SH-SY5Y (cell line): ENCODE measurements around the gene HNRNPLL.

Experiments
- GATA2 ChIP-seq: IDR thresholded peaks from 2 replicates; pipeline ENCODE4 v1.6.1; 2011; ENCODE audit warnings: mild to moderate bottlenecking, low read depth, low read length
- GATA3 ChIP-seq: IDR thresholded peaks from 2 replicates; pipeline ENCODE4 v1.6.1; 2011; ENCODE audit warnings: low read depth, mild to moderate bottlenecking, low read length, moderate library complexity

GRCh38 chr2:38602136-38602731 lies 494 bp downstream of the HNRNPLL start:
- no peak for TF ChIP-seq GATA2
- TF ChIP-seq GATA3: no peak
